Activated gamma-delta T cell treated with Interleukin-2 at 50 U/mL for 16 hours (primary cell): Measurements from ENCODE around the gene CLDN14.
"Not testable (repeated sequence)": the region's sequence is repeated elsewhere in the genome, so short reads cannot be mapped to it uniquely, and the experiment has no call there.

Source experiments
- DNase-seq: peaks from one replicate; pipeline ENCODE4 v3.0.0-alpha.2; 2020

Gene CLDN14

GRCh38 chr21:36499578-36500471, 19.9 kb upstream of the CLDN14 start:
- no peak for DNase-seq

GRCh38 chr21:36494557-36494956, 14.6 kb upstream of the CLDN14 start:
- no peak for DNase-seq

- no peak for DNase-seq
Observed at GRCh38 chr21:36491209-36491910, 11.4 kb upstream of the CLDN14 start.

- no peak for DNase-seq
Observed at GRCh38 chr21:36489776-36490165, 9.8 kb upstream of the CLDN14 start.

- no peak for DNase-seq
Observed at GRCh38 chr21:36489103-36489775, 9.3 kb upstream of the CLDN14 start.

GRCh38 chr21:36487641-36488307, 7.9 kb upstream of the CLDN14 start:
- DNase-seq: no peak

GRCh38 chr21:36486246-36486645, 6.3 kb upstream of the CLDN14 start:
- DNase-seq: no peak

- no peak for DNase-seq
Observed at GRCh38 chr21:36485476-36485875, 5.6 kb upstream of the CLDN14 start.

GRCh38 chr21:36483095-36483494, 3.2 kb upstream of the CLDN14 start:
- DNase-seq: no peak

GRCh38 chr21:36482673-36483072, 2.8 kb upstream of the CLDN14 start:
- no peak for DNase-seq

GRCh38 chr21:36482181-36482580, 2.3 kb upstream of the CLDN14 start:
- DNase-seq: no peak

- DNase-seq: no peak
Observed at GRCh38 chr21:36481639-36482038, 1.7 kb upstream of the CLDN14 start.

GRCh38 chr21:36480618-36481017, 696 bp upstream of the CLDN14 start:
- DNase-seq: no peak

GRCh38 chr21:36478941-36479340, 981 bp downstream of the CLDN14 start:
- DNase-seq: no peak

GRCh38 chr21:36478207-36478701, 1.7 kb downstream of the CLDN14 start:
- no peak for DNase-seq

GRCh38 chr21:36477559-36477958, 2.4 kb downstream of the CLDN14 start:
- no peak for DNase-seq

GRCh38 chr21:36477001-36477400, 2.9 kb downstream of the CLDN14 start:
- DNase-seq: no peak

GRCh38 chr21:36476541-36476940, 3.4 kb downstream of the CLDN14 start:
- DNase-seq: not testable (repeated sequence)

- DNase-seq: no peak
Observed at GRCh38 chr21:36474591-36474990, 5.3 kb downstream of the CLDN14 start.

GRCh38 chr21:36473203-36473602, 6.7 kb downstream of the CLDN14 start:
- DNase-seq: no peak

GRCh38 chr21:36472377-36472776, 7.5 kb downstream of the CLDN14 start:
- DNase-seq: no peak

- no peak for DNase-seq
Observed at GRCh38 chr21:36471254-36471723, 8.6 kb downstream of the CLDN14 start.

- no peak for DNase-seq
Observed at GRCh38 chr21:36470294-36470693, 9.6 kb downstream of the CLDN14 start.
